ENCODE measurements around the gene SEMA5A.

GRCh38 chr5:9479361-9479760, 66.5 kb downstream of the SEMA5A start:
- no peak for TF ChIP-seq GATA2 (IDR thresholded peaks at IDR 0.05; ENCODE audit: low read depth, low read length)
- no peak for TF ChIP-seq GATA3 (IDR thresholded peaks at IDR 0.05; ENCODE audit: low read depth, low read length)

Measured in SH-SY5Y (cell line).